NCI-H2081 treated with DMSO at 0.1 percent for 48 hours (cell line): ENCODE results near the gene RAI1.

Experiments used
- DNase-seq: peaks from one replicate; lab custom pipeline; 2025; lab: John Stamatoyannopoulos, UW

Gene RAI1

GRCh38 chr17:17767887-17768418 is 86.7 kb downstream of the RAI1 start:
- no peak for DNase-seq

- no peak for DNase-seq
Measured at GRCh38 chr17:17768424-17769088, 87.3 kb downstream of the RAI1 start.

DNA sequence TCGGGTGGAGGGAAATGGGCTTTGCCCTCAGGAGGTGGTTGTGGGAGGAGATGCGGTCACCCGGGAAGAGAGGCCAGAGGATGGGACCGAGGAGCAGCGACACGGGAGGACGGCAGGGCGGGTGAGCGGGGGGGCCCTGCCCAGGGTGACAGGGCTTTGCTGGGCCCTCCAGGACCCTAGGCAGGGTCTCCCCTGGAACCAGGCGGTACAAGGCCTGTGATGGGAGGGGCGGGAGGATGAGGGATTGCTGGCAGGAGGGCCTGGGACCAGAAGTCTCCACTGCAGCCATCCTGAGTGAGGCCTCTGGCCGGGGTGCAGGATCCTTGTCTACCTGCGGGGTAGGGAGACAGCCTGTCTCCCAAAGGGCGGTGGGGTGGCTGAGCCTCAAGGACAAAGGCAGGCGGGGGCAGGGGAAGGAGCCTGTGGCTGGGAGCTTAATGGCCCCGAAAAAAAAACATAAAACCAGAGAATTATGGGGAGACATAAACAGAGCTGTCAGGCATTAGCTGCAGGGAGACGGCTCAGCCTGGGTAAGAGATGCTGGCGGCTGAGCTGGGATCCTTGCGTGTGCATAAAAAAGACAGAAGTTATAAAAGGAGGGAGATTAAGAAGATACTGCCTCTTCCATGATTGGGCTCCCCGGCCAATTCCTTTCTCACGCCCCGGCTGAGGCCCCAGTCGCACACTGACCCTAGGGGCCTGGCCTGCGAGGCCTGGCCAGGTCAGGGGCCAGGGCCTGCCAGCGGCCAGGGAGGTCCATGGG is 88.8 kb downstream of the RAI1 start:
- no peak for DNase-seq

DNA sequence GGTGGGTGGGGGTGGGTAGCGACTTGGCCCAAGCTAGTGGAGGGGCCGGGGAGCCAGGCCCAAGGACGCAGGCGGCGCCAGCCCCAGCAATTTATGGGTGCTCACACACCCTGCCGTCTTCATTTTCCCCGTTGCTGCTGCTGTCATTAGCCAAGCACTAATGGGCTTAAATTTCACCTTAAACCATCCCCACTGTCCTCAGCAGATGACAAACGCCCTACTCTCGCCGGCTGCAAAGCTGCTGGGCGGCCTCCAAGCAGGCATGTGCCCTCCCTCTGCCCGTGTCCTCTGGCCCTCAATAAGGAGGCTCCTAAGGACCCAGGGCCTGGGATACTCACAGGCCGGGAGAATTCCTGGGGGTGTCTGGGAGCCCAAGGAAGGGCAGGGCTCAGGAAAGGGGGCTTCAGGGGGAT is 89.4 kb downstream of the RAI1 start:
- no peak for DNase-seq

DNA sequence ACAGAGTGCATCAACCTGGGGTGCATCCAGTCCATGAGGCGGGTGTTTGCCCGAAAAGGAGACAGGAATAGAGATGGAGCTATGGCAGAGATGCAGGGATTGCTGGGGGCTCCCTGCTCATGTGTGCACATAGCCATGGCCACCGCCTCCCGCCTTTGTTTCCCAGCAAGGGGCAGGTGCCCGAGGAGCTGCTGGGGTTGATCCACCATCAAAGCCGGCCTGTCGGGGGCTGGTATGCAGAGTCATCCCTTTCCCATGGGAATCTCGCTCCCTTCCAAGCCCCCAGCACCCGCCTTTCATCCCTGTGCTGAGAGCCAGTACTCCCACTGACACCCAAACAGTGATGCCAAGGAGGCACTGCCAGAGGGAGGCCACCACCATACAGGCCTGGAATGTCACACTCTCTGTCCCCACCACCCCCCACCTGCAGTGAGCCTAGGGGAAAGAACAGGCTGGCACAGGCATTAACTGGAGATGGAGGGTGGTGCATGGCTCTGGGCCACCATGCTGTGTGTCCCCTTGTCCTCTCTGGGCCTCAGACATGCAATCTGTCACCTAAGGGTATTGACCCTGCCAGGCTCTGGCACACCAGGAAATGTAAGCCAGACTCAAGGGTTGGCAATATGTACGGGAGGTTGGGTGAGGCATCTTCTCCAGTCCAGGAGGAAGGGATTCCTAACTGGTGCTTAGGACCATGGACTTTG is 90.4 kb downstream of the RAI1 start:
- no peak for DNase-seq

GRCh38 chr17:17772231-17772630 is 91.0 kb downstream of the RAI1 start:
- DNase-seq = no peak

DNA sequence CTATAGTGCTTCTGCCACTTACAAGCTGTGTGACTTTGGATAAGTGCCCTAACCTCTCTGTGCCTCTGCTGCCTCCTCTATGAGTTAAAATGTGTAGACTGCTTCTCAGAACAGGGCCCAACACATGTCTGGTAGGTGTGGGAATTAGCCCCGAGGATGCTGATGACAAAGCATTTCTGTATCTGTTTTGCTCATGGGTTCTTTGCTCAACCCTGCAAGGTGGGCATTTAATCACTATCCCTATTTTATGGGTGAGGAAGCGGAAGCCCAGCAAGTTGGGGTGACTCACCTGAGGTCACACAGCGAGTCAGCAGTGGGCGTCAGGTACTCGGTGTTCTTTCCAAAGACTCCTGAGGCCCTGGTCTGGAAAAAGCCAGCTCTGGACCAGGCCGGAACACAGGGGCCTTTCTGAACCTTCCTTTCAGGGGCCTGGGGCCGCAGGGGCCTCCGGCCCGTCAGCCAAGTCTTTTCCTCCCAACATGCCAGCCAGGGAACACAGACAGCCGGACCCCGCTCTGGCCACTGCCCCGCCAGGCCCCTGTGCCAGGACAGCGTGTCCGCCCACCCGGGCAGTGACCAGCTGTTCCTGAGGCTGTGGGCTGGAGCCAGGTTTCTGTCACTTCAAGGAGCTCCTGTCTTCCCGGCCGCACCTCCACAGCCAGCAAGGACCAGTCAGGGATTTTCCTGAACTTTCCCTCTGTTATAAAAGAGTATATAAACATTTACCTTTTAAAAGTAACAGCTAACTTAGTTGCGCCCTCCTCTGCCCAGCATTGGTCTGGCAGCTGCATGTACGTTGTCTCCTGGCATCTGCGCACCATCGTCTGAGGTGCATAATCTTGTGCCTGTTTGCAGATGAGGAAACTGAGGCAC is 93.0 kb downstream of the RAI1 start:
- no peak for DNase-seq

DNA sequence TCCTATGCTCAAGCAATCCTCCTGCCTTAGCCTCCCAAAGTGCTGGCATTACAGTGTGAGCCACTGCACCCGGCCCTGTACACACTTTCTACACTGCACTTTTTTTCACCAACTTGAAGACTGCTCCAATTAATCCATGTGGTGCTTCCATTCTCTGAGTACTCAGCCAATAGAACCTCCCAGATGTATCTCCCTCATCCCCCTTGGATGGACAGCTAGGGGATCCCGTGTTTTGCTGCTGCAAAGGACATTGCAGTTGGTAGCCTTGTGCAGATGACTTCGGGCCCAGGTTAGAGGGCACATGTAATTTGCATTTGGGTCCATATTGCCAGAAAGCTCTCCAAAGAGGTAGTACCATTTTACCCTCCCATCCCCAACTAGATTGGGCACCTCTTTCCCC is 95.6 kb downstream of the RAI1 start:
- no peak for DNase-seq

DNA sequence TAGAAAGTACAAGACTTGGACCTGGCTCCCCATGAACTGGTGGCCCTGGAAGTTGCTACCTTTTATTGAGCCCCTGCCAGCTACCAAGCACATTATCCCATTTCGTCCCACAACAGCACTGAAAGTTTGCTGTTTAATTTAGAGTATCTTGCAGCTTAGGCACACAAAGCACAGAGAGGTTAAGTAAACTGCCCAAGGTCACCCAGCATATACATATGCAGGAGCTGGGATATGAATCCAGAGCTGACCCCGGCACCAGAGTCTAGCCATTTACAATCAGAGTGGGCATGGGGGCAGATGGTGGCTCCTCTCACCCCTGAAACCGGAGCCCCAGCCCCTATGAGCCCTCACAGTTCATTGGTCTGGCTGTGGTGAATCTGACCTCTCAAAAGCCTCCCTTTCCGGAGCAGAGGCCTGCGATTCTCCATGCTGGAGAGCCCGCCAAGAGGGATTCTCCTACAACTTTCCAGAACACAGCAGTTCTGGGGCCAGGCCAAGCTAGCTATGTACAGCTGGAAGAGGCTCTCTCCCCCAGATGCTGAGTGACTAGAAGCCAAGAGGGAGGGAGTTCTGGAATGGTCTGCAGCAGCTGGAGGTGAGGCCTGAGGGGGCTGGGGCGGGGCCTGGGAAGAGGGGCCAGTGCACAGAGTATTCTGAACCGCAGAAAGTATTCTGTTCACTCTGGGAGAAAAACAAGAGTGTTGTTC is 97.2 kb downstream of the RAI1 start:
- no peak for DNase-seq

DNA sequence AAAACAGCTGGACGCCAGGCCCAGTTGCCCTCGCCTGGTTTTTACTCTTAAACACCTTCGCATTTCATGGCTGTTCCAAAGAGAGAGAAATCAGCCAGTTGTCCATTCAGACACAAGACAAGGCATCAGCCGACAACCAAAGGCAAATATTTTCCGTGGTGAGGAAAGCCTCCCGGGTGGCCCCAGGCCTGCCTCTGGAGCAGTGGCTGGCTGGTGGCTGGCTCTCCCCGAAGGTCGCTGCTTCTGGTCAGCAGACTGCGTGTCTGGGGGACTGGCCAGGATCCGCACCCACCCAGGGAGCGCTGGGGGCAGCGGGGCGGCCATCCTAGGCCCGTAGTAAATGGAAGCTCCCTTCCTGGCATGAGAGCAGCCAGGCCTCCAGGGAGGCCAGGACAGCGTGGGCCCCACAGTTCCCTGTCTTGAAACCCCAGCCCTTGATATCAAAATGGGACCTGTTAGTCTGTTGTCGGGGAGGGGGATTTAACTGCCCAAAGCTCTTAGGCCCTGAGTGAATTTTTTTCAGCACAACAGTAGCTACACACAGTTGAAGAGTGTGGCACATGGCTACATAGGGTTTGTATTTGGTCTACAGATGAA is 97.9 kb downstream of the RAI1 start:
- no peak for DNase-seq

DNA sequence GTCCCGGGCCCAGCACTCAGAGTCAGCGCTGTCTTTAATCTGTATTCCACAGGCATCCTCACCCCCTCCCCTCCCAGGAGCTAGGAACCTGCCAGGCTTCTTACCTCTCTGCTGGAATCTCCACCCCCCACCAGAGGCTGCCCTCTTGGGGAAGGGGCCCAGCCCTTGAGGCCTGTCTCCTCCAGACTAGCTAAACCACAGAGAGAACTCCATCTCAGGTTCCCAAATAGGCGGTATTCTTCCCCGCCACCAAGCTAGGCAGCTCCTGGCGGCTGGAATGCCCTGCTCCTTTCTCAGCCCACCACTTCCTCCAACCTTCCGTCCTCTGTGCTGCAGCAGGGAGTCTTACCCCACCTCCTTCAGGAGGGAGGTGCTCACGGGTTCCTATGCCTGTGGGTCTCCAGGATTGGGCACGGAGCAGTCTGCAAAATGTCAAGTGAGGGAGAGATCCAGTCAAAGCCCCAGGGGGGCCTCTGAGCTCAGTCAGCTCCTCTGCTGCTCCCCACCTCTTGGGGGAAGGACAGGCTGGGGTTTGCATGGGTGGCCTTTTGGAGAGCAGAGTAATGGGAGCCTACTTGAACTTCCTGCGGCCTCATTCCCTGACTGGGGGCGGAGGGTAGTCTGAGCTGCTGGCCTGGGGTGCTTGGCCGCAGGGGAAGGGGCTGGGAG is 99.8 kb downstream of the RAI1 start:
- DNase-seq = no peak

DNA sequence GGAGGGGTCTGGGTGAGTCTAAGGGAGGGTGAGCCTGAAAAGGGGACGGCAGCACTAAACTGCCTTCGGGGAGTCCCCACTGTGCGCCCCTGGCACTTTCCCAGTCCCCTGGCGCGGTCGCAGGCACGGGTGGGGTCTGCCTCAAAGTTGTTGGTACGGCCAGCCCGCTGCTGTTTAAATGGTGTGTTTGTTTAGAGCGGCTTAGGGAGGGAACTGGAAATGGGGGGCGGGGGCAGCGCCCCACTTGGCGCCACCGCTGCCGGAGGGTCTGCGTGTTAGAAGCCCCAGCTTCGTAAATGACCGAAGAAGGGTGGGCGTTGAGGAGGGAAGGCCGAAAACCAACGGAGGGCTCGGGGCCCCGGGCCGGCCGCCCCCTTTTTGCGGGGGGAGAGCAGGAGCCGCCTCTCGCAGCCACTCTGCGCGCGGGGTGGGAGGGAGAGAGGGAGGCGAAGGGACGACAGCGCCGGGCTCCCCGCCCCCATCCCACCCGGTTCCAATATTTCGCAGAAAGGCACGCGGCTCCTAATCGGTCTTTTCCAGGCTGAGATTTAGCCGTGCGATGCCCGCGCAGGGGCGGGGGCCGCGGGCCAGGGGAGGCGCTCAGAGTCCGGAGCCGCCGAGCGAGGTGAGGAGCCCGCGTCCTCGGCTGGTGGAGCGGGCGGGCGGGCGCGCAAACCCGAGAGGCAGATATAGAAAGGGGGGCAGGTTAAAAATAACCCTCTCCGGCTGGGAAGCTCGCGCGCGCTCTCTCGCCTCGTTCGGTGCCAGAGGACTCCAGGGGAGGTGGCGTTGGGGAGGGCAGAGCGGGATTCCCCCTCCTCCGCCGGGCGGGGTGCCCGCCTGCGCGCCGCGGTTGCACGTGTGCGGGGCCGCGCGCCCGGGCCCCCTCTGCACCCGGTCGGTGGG is 100.6 kb downstream of the RAI1 start:
- no peak for DNase-seq

- no peak for DNase-seq
Measured at GRCh38 chr17:17782523-17783115, 101.4 kb downstream of the RAI1 start.

DNA sequence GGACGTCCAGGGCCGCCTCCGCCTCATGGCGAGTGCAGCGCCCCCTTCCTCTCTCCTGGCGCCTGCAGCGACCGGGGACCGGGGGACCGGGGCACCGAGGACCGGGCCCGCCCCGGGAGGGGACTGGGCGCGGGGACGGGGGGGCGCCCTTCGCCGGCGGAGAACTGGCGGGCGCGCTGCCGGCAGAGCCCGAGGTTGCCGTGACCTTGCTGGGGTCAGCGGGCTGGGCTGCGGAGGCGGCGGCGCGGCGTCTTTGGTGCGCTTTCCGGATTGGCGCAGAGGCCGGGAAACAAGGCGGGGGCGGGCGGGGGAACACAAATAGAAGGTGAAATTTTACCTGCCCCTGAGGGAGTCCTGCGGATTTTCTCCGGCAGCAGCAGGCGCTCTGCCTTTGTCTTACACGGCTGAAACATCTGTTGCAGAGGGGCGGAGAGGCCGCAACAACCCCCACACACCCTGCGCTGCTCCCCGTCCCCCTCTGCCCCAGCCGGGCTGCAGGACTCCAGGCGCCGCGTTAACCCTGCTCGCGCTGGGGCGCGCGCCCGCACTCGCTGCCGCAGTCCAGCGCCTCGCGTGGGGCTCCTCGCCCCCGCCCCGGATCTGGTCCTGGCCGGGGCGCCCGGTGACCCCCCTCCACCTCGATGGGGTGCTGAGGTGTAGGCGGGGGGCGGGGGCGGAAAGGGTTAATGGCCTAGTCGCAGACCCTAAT is 102.0 kb downstream of the RAI1 start:
- DNase-seq = peak; percentile 62

DNA sequence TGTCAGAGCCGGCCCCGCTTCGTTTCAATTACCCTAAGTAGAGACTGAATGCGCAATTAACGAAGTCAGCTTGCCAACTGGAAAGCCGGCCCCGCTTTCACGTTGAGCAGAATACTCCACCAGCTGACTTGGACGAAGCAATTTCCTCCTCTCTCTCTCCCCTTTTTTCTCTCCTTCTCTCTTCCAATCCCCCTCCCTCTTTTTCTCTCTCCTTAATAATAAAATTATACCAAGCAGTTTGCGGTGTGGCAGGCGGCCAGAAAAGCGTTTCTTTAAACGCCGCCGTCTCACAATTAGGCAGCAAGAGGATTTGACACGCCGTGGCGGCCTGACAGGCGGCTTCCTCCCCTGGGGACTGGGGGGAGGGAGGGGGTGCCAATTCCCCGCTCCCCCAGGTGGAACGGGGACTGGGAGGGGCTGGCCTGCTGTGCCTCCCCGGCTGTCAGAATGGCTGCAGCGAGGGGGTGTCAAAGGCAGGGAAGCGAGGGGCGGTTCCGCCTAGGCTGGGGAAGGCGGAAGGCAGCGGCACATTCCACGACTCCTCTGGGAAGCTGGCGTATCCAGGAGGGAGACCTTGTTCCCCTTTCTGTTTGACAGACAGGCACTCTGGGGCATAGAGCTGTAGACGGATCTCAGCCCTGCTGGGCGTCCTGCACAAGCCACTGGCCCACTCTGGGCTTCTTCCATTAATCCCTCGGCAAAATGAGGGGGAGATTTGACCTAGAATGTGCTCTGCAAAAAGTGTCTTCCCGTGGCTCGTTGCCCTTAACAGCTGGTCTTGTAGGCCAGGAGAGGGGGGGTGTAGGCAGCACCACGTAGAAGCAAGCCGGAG is 102.8 kb downstream of the RAI1 start:
- peak; percentile 29 for DNase-seq

DNA sequence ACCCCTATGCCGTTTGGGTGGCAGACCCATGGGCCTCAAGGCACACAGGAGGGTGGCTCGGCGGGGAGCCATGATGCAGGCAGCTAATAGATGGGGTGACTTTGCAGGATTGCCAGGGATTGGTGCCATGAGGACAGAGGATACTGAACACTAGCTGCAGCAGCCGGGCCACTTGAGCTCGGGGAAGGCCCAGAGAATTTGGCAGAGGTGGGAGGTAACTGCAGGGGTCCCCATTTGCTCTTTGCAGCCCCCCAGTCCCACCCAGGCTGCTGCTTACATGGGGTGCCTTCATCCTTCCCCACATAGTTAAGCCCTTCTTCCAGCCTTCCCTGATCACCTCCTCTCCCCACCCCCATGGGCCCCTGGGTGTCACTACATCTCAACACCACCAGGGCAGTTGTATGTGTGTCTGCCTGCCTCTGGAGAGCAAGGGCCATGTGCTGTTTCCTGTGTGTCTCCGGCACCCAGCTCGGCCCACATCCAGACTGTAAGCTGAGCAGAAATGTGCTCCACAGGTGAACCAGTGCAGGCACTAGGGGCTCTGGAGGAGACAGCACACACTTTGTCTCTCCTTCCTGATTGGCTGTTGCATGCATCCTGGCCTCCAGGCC is 103.5 kb downstream of the RAI1 start:
- no peak for DNase-seq

DNA sequence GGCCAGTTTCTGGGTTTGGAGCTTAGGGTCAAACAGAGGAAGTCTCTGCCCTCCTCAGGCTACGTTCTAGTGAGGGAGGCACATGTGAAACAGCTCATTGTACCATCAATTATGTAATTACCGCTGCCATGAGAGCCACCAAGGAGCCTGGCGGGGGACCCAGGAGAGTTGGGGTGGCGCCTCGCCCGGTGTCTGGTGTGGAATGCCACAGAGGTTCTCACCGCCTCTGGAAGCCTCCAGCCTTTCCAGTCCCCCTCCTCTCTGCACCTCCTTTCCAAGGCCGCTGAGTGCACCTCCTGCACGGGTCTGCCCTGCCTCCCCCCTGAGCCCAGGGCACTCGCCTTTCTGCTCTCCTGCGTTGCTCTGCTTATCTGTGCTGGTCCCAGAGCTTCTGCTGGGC is 104.1 kb downstream of the RAI1 start:
- no peak for DNase-seq
